Body of pancreas (tissue), 4 donors: ENCODE measurements around the gene SLC7A1. TPM values are rescaled to one million over a fixed set of nuclear protein-coding genes. Genes with fewer than 3 reads are reported as not detected.

Experiments used
- ATAC-seq: fragments of 150-250 bp; one replicate; pipeline ENCODE4 v1.9.1; 2016
- DNase-seq, 4 donors: peaks; one replicate each; pipeline ENCODE4 v3.0.0-alpha.2; 2019
- H3K27ac ChIP-seq, 4 donors: fragments of 200-600 bp; sonication (generic); 1 replicate in 3 of 4; 2 replicates in 1 of 4; pipeline versions ENCODE4 v1.5.1 to v1.6.1; 2016 to 2019; ENCODE audit warnings: mild to moderate bottlenecking in 1 of 4, mixed read lengths in 1 of 4, moderate library complexity in 1 of 4
- H3K27me3 ChIP-seq, 2 donors: fragments of 200-600 bp; sonication (generic); one replicate each; pipeline ENCODE4 v1.6.0; 2016; ENCODE audit warnings: mild to moderate bottlenecking in 1 of 2
- H3K36me3 ChIP-seq, 2 donors: fragments of 200-600 bp; sonication (generic); replicated peaks in 1 of 2; 2 replicates each; pipeline ENCODE4 v1.5.1; 2016; ENCODE audit warnings: low read depth in 2 of 2; ENCODE audit not compliant: insufficient read depth in 1 of 2
- H3K4me1 ChIP-seq: fragments of 200-600 bp; sonication (generic); one replicate; pipeline ENCODE4 v1.6.0; 2016
- H3K4me3 ChIP-seq, 2 donors: fragments of 200-600 bp; sonication (generic); 1 replicate in 1 of 2; 2 replicates in 1 of 2; pipeline ENCODE4 v1.5.1; 2016 to 2019
- H3K9me3 ChIP-seq, 3 donors: fragments of 200-600 bp; sonication (generic); 1 replicate in 2 of 3; 2 replicates in 1 of 3; pipeline ENCODE4 v1.5.1; 2016
- POLR2A ChIP-seq, 3 donors: fragments of 450-650 bp; IDR thresholded peaks; one replicate each; pipeline ENCODE4 v1.6.1; 2016; ENCODE audit warnings: antibody characterized with exemption in 3 of 3, mild to moderate bottlenecking in 2 of 3
- WGBS, 2 donors: methylation state at CpG; one replicate each; pipeline ENCODE4 v1.1.5; 2017; 5-methylcytosine and 5-hydroxymethylcytosine counted together
- intact Hi-C: fragments of 100-400 bp; cut with DNase I; formaldehyde crosslinking; loops from one replicate; pipeline ENCODE4 v1.15.1; 2023
- total RNA-seq, 2 donors: library from RNA; depleted of rRNA; stranded (reverse); fragments of >200 nt; gene quantifications; one replicate each; pipeline ENCODE4 v1.1.0, GENCODE V29; 2016
- TF ChIP-seq, protein P1 (sequence below), 7 experiments: fragments of 450-650 bp in 4 of 7; fragments of 200-600 bp in 3 of 7; sonication (generic) in 3 of 7; IDR thresholded peaks; one replicate each; pipeline ENCODE4 v1.5.1; 2016 to 2019; ENCODE audit warnings: antibody characterized with exemption in 7 of 7

Gene SLC7A1
- total RNA-seq, 2 donors from 2014 or later = 15.3 to 30.3 TPM

DNA sequence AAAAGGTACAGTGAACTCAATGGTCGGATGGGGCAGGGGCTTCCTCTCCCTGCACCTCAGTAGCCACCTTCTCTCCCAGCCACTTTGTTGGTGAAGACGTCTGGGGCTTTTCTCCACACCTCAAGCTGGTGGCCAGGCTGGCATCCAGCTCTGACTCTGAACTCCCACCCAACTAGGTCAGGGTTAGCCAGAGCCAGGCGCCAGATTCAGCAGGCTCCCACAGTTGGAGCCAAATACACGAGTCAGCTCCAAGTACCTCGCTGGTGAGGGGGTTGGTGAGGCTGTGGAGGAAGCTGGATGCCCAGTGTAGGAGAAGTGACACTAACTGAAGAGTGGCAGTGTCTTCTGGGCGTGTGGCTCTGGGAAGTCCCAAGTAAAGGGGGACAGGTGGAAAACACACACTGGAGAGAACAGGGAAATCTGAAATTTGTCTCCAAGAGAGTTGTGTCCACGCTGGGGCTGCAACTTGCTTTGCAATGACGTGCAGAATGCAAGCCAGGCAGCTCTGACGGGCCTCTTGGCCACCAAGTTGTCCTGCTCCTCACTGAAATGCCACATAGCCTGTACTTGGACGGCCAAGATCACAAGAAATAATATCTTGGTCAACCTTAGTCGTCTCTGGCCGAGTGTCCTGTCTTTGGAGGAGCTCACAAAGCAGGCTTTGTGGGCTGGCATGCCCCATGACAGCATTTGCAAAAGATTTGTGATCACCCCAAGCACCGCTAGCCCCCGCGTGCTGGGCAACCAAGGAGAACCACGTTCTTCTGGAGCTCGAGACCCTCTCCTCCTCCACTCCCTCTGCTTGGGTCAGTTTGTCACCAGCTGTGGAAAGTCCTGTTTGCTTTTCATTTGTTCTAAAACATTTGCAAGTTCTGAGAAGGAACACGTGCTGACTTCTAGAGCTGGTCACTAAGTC is 18.1 kb downstream of the SLC7A1 start:
- Histone ChIP-seq H3K36me3 (no peaks in the 10 kb centered on the region), H3K9me3 (no peaks in the 10 kb centered on the region), H3K27ac (peak overlapping the region; percentile 13 to 56 (median 39)), H3K4me3 (no peak overlapping the region), H3K4me1 (peaks cover 86% of the 10 kb centered on the region), H3K27me3 (no peaks in the 10 kb centered on the region)
- intact Hi-C loops = no loop called here
- 52% methylated on average over 18 of the region's 18 CpGs for WGBS, 2 donors
- TF ChIP-seq, protein P1, sequence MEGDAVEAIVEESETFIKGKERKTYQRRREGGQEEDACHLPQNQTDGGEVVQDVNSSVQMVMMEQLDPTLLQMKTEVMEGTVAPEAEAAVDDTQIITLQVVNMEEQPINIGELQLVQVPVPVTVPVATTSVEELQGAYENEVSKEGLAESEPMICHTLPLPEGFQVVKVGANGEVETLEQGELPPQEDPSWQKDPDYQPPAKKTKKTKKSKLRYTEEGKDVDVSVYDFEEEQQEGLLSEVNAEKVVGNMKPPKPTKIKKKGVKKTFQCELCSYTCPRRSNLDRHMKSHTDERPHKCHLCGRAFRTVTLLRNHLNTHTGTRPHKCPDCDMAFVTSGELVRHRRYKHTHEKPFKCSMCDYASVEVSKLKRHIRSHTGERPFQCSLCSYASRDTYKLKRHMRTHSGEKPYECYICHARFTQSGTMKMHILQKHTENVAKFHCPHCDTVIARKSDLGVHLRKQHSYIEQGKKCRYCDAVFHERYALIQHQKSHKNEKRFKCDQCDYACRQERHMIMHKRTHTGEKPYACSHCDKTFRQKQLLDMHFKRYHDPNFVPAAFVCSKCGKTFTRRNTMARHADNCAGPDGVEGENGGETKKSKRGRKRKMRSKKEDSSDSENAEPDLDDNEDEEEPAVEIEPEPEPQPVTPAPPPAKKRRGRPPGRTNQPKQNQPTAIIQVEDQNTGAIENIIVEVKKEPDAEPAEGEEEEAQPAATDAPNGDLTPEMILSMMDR (IDR thresholded peaks at IDR 0.05) = no peak
- TF ChIP-seq POLR2A (IDR thresholded peaks at IDR 0.05) = no peak
- ATAC-seq (peak; percentile 70), DNase-seq (peak; percentile 68 to 85 (median 81))

DNA sequence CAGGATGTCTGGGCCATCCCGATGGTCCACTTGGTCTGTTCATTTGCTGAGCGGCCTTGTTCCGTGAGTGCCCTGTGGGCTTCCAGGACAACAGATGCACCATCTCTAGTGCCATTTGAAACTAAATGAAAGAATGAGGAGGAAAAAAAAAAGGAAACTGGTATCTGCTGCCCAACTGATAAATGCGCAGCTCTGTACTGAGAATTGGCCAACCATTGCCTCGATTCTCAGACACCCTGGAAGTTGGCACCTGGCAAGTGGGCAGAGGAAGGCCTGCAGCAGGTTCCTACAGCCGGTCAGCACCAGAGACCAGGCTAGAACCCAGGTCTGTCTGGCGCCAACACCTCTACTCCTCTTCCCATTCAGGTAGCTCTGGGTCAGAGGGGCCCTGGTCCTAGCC is 18.9 kb downstream of the SLC7A1 start:
- intact Hi-C loops = no loop called here
- Histone ChIP-seq H3K4me1 (peaks cover 80% of the 10 kb centered on the region), H3K4me3 (no peak overlapping the region), H3K27ac (peak overlapping the region; percentile 13 to 56 (median 39)), H3K27me3 (no peaks in the 10 kb centered on the region), H3K9me3 (no peaks in the 10 kb centered on the region), H3K36me3 (no peaks in the 10 kb centered on the region)
- WGBS, 2 donors = 77% methylated on average over 7 of the region's 7 CpGs
- TF ChIP-seq POLR2A (IDR thresholded peaks at IDR 0.05) = no peak
- TF ChIP-seq, protein P1 (IDR thresholded peaks at IDR 0.05) = no peak
- no peak for ATAC-seq
- DNase-seq = no peak

DNA sequence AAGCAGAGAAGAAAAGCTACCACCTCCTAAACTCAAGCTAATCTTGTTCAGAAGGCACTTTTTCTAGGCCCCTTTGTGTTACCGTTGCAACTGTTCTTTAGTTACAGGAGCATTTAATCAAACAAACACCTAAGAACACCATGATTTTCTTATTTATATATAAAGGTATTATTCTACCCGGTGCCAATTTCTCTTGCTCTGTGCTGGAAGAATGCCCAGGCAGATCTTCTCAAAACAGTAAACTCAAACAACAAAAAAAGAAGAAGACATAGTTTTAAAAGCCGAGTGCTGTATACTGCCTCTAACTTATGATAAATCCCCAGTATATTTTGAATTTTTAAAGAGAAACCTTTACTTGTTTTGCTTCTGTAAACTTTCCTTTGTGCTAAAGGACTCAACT is 20.4 kb downstream of the SLC7A1 start:
- H3K9me3 ChIP-seq = no peaks in the 10 kb centered on the region
- WGBS, 2 donors = 30 to 38% methylated on average over 3 of the region's 3 CpGs
- H3K27me3 ChIP-seq = no peaks in the 10 kb centered on the region
- TF ChIP-seq POLR2A (IDR thresholded peaks at IDR 0.05) = no peak
- TF ChIP-seq, protein P1 (IDR thresholded peaks at IDR 0.05) = no peak
- DNase-seq (no peak), ATAC-seq (no peak)
- no peak overlapping the region for H3K4me3 ChIP-seq
- no peaks in the 10 kb centered on the region for H3K36me3 ChIP-seq
- peak overlapping the region in 2 of 4 donors; percentile 32 to 42 for H3K27ac ChIP-seq
- peaks cover 77% of the 10 kb centered on the region for H3K4me1 ChIP-seq
- intact Hi-C loops = no loop called here

DNA sequence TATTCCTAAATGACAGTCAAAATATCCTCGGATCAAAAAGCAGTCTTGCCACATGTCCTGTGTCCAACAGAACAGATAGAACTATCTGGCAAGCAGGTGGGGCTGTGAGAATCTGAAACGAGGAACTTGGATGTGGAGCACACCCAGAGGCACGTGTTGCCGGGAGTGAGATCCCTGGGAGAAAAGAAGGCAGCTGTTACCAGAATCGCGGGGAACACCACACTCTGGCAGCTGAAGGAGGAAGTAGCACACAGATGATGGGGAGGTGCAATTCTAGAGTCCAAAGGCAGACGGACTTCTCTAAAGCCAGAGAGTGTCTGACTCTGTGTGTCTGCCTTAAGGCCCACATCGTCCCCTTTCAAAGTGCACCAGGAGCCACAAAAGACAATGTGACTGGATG is 22.3 kb downstream of the SLC7A1 start:
- H3K4me1 ChIP-seq = peaks cover 81% of the 10 kb centered on the region
- TF ChIP-seq, protein P1 (IDR thresholded peaks at IDR 0.05) = peak in 1 of 7 experiments; percentile 17
- TF ChIP-seq POLR2A (IDR thresholded peaks at IDR 0.05) = no peak
- H3K27me3 ChIP-seq = no peaks in the 10 kb centered on the region
- peak overlapping the region in 3 of 4 donors; percentile 6 to 57 (median 53) for H3K27ac ChIP-seq
- ATAC-seq (peak; percentile 70), DNase-seq (peak; percentile 60 to 81 (median 72))
- no peak overlapping the region for H3K4me3 ChIP-seq
- 4 to 11% methylated on average over 8 of the region's 8 CpGs for WGBS, 2 donors
- intact Hi-C loops = no loop called here
- H3K36me3 ChIP-seq = no peaks in the 10 kb centered on the region
- no peaks in the 10 kb centered on the region for H3K9me3 ChIP-seq
